Choroid plexus epithelial cell (primary cell): Measurements from ENCODE around the gene IGFBP3.

Source experiments
- DNase-seq: peaks from one replicate; pipeline ENCODE4 v3.0.0-alpha.2; 2010; ENCODE audit warnings: low read depth
- H3K4me3 ChIP-seq: 2 replicates; pipeline ENCODE4 v1.5.1; 2011; ENCODE audit warnings: low read depth, mild to moderate bottlenecking, control low read depth, low read length, moderate library complexity
- CTCF ChIP-seq: conservative IDR thresholded peaks from 2 replicates; pipeline ENCODE4 v1.5.1; 2011; ENCODE audit warnings: low read depth, mild to moderate bottlenecking, control low read depth, inconsistent platforms, low read length, moderate library complexity

Gene IGFBP3

DNA sequence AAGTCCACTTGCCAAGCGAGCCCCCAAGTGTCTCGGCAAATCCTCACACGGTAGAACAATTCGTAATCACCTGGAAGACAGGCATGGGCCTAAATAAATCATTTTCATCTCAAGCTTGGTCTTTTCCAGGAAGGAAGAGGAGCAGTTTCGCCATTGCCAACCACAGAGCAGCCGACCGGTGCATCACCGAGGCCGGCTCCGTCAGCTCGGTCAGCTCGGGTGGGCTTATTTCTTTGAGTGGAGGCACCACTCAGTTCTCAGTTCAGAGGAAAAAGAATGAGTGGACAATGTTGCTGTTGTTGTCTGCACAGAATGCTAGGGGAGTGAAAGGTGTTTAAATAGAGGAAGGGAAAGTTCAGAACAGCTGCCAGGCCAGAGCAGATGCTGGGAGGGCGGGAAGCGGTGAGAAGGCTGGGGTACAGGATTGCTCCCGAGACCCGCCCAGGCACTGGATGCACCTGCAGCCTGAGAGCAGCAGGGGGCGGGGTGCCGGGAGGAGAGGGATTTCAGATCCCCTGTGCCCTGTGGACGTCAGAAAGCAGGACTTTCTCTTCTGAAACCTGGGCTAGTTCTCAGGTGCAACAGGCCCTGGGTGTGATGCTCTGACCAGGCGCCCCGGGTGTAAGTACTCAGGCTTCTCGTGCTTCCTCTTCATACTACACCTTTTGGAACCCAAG, 17.7 kb upstream of the IGFBP3 start:
- peak; percentile 34 for TF ChIP-seq CTCF
- DNase-seq: no peak
- H3K4me3 ChIP-seq: no peak overlapping the region

GRCh38 chr7:45937862-45938261, 16.8 kb upstream of the IGFBP3 start:
- DNase-seq: no peak
- H3K4me3 ChIP-seq: no peak overlapping the region
- no peak for TF ChIP-seq CTCF

- no peak for DNase-seq
- no peak overlapping the region for H3K4me3 ChIP-seq
- TF ChIP-seq CTCF: no peak
Measured at GRCh38 chr7:45937301-45937700, 16.2 kb upstream of the IGFBP3 start.

DNA sequence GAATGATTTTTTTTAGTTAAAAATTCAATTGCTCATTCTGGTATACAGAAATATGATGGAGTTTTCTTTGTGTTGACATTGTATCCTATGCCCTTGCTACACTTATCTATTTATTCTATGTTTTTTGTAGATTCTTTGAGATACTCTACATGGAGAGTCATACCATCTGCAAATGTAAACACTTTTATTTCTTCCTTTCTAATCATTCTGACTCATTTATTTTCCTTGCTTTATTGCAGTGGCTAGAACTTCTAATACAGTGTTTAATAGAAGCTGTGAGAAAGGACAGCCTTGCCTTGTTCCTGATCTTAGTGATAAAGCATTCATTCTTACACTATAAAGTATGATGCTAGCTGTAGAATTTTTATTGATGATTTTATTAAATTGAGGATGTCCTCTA, 9.9 kb upstream of the IGFBP3 start:
- DNase-seq: no peak
- H3K4me3 ChIP-seq: no peak overlapping the region
- no peak for TF ChIP-seq CTCF

- H3K4me3 ChIP-seq: no peak overlapping the region
- TF ChIP-seq CTCF: no peak
- no peak for DNase-seq
Measured at GRCh38 chr7:45927721-45928120, 6.6 kb upstream of the IGFBP3 start.

DNA sequence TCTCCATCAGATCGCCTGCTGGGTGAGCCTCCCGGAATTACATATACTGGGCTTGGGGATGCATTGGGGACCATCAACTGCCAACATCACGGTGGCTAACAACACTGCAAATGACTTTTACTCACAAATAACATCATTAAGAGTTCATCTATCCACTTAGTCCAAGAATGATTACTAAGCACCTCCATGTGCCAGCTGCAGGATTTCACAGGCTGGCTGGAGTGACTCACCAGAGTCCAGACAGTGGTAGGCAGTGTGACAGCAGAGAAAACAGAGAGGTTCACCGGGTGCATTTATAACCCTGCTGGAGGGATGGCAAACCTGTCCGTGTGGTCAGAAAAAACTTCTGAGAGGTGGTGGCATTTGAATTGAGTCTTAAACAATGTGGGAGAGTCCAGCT, 3.2 kb upstream of the IGFBP3 start:
- no peak for TF ChIP-seq CTCF
- no peak overlapping the region for H3K4me3 ChIP-seq
- peak; percentile 65 for DNase-seq

DNA sequence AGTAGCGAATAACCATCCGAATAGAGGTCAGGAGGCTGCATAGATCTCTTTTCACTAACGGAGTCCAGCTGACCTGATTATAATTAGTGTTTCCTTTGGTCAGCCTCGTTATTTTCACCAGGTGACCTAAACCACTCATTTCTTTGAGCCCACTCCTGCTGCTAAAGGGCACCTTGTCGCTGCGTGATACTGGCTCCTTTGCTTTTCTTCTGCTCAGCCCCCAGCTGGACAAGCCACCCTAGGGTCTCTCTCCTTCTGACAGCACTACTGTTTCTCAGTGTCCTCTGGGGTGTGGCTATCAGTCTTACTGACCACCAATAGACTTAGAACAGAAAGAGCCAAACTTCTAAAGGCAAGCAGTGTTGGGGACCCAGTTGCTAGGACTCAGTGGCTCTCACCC, 2.7 kb upstream of the IGFBP3 start:
- no peak for TF ChIP-seq CTCF
- no peak overlapping the region for H3K4me3 ChIP-seq
- DNase-seq: no peak
